SK-N-SH (cell line): Measurements from ENCODE around the gene MYOT.

Source experiments
- NRF1 ChIP-seq: IDR thresholded peaks from 2 replicates; pipeline ENCODE4 v1.6.1; 2012; ENCODE audit warnings: low read depth, mild to moderate bottlenecking, low read length
- POLR2AphosphoS5 ChIP-seq: IDR thresholded peaks from 2 replicates; pipeline ENCODE4 v1.6.1; 2012; ENCODE audit warnings: low read depth, low read length
- SMC3 ChIP-seq: IDR thresholded peaks from 2 replicates; pipeline ENCODE4 v1.6.1; 2012; ENCODE audit warnings: low read depth, low read length, improper control_type of control experiment
- TAF1 ChIP-seq: IDR thresholded peaks from 2 replicates; pipeline ENCODE4 v1.6.1; 2012; ENCODE audit warnings: low read depth, mild to moderate bottlenecking, low read length, moderate library complexity, borderline replicate concordance
- TCF12 ChIP-seq: IDR thresholded peaks from 2 replicates; pipeline ENCODE4 v1.4.0; 2012
- YY1 ChIP-seq: IDR thresholded peaks from 2 replicates; pipeline ENCODE4 v1.4.0; 2012; ENCODE audit warnings: low read depth, mild to moderate bottlenecking
- TF ChIP-seq, protein P1 (sequence below): fragments of 200-600 bp; sonication (generic); IDR thresholded peaks from 2 replicates; pipeline ENCODE4 v1.6.1; 2017; ENCODE audit warnings: antibody characterized with exemption, mild to moderate bottlenecking, moderate library complexity
- TF ChIP-seq, protein P2 (sequence below): IDR thresholded peaks from 2 replicates; pipeline ENCODE4 v1.4.0; 2012; ENCODE audit warnings: low read depth

DNA sequence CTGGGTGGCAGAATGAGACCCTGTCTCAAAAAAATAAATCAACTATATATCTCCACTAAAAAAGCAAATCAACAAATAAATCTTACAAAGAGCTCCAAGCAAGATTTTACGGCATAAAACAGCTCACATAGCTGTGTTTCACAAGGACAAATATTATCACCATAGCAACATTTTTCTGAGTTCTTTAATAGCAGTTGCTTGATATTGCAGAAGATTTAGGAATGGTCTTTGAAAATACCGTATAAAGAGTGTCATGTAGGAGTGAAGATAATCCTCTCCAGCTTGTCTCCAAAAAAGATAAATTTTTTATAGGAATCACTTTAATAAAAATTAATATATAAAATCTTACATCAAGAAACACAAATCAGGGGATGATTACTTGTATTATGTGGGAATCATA is 36.6 kb upstream of the MYOT start:
- TF ChIP-seq SMC3 (no peak), NRF1 (no peak), TAF1 (no peak), TCF12 (no peak), POLR2AphosphoS5 (no peak), YY1 (no peak)
- TF ChIP-seq, protein P1, sequence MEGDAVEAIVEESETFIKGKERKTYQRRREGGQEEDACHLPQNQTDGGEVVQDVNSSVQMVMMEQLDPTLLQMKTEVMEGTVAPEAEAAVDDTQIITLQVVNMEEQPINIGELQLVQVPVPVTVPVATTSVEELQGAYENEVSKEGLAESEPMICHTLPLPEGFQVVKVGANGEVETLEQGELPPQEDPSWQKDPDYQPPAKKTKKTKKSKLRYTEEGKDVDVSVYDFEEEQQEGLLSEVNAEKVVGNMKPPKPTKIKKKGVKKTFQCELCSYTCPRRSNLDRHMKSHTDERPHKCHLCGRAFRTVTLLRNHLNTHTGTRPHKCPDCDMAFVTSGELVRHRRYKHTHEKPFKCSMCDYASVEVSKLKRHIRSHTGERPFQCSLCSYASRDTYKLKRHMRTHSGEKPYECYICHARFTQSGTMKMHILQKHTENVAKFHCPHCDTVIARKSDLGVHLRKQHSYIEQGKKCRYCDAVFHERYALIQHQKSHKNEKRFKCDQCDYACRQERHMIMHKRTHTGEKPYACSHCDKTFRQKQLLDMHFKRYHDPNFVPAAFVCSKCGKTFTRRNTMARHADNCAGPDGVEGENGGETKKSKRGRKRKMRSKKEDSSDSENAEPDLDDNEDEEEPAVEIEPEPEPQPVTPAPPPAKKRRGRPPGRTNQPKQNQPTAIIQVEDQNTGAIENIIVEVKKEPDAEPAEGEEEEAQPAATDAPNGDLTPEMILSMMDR, result no peak
- TF ChIP-seq, protein P2, sequence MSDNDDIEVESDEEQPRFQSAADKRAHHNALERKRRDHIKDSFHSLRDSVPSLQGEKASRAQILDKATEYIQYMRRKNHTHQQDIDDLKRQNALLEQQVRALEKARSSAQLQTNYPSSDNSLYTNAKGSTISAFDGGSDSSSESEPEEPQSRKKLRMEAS, result no peak
